Liver (tissue), 9 donors: Measurements from ENCODE around the gene CCDC83. TPM values are rescaled to one million over a fixed set of nuclear protein-coding genes. Genes with fewer than 3 reads are reported as not detected.

Experiments used
- DNase-seq: peaks from one replicate; pipeline ENCODE4 v3.0.0-alpha.2; 2017; ENCODE audit warnings: low spot score
- H3K27ac ChIP-seq, 2 donors: one replicate each; pipeline ENCODE4 v1.7.0; 2013; ENCODE audit warnings: inconsistent platforms in 2 of 2, low read length in 2 of 2, control low read depth in 1 of 2, low read depth in 1 of 2, mild to moderate bottlenecking in 1 of 2
- H3K27me3 ChIP-seq, 4 donors: one replicate each; pipeline versions ENCODE4 v1.6.1 to v1.7.0; 2013; ENCODE audit warnings: low read length in 3 of 4, inconsistent platforms in 1 of 4, mild to moderate bottlenecking in 1 of 4, moderate library complexity in 1 of 4; ENCODE audit not compliant: control insufficient read depth in 4 of 4, insufficient read depth in 4 of 4
- H3K36me3 ChIP-seq, 4 donors: one replicate each; pipeline versions ENCODE4 v1.6.1 to v1.7.0; 2013; ENCODE audit warnings: low read length in 3 of 4, mild to moderate bottlenecking in 3 of 4, low read depth in 1 of 4, moderate library complexity in 1 of 4; ENCODE audit not compliant: control insufficient read depth in 4 of 4, insufficient read depth in 3 of 4
- H3K4me1 ChIP-seq, 4 donors: one replicate each; pipeline versions ENCODE4 v1.6.1 to v1.7.0; 2013; ENCODE audit warnings: low read length in 3 of 4, mild to moderate bottlenecking in 3 of 4, moderate library complexity in 1 of 4; ENCODE audit not compliant: control insufficient read depth in 4 of 4, insufficient read depth in 4 of 4
- H3K4me3 ChIP-seq, 3 donors: one replicate each; pipeline versions ENCODE4 v1.6.1 to v1.7.0; 2013; ENCODE audit warnings: low read length in 3 of 3, control low read depth in 1 of 3, low read depth in 1 of 3, mild to moderate bottlenecking in 1 of 3
- H3K9ac ChIP-seq, 2 donors: one replicate each; pipeline ENCODE4 v1.7.0; 2013; ENCODE audit warnings: low read length in 2 of 2, mild to moderate bottlenecking in 2 of 2, moderate library complexity in 2 of 2, control low read depth in 1 of 2, low read depth in 1 of 2
- H3K9me3 ChIP-seq, 4 donors: one replicate each; pipeline versions ENCODE4 v1.6.1 to v1.7.0; 2013; ENCODE audit warnings: low read length in 3 of 4; ENCODE audit not compliant: control insufficient read depth in 4 of 4
- EGR1 ChIP-seq, 2 donors: IDR thresholded peaks; 2 replicates each; pipeline ENCODE4 v1.6.1; 2016 to 2018; ENCODE audit warnings: antibody characterized with exemption in 2 of 2, low read depth in 2 of 2
- FOXA1 ChIP-seq: IDR thresholded peaks from 2 replicates; pipeline ENCODE4 v1.6.1; 2016; ENCODE audit warnings: antibody characterized with exemption
- FOXA2 ChIP-seq: IDR thresholded peaks from 2 replicates; pipeline ENCODE4 v1.6.1; 2016; ENCODE audit warnings: antibody characterized with exemption
- GABPA ChIP-seq, 2 donors: IDR thresholded peaks in 1 of 2; conservative IDR thresholded peaks in 1 of 2; 2 replicates each; pipeline ENCODE4 v1.6.1; 2016; ENCODE audit warnings: antibody characterized with exemption in 2 of 2, mild to moderate bottlenecking in 1 of 2, moderate library complexity in 1 of 2
- HNF4G ChIP-seq: IDR thresholded peaks from 2 replicates; pipeline ENCODE4 v1.6.1; 2016; ENCODE audit warnings: antibody characterized with exemption
- JUND ChIP-seq, 2 donors: IDR thresholded peaks; 2 replicates each; pipeline ENCODE4 v1.6.1; 2016; ENCODE audit warnings: antibody characterized with exemption in 2 of 2
- NR2F2 ChIP-seq: IDR thresholded peaks from 2 replicates; pipeline ENCODE4 v1.6.1; 2016; ENCODE audit warnings: antibody characterized with exemption
- RAD21 ChIP-seq, 2 donors: IDR thresholded peaks; 2 replicates each; pipeline ENCODE4 v1.6.1; 2016; ENCODE audit warnings: antibody characterized with exemption in 2 of 2, mild to moderate bottlenecking in 2 of 2
- RXRA ChIP-seq, 2 donors: IDR thresholded peaks; 2 replicates each; pipeline ENCODE4 v1.6.1; 2017 to 2018; ENCODE audit warnings: antibody characterized with exemption in 2 of 2, mild to moderate bottlenecking in 1 of 2
- SP1 ChIP-seq: IDR thresholded peaks from 2 replicates; pipeline ENCODE4 v1.6.1; 2018; ENCODE audit warnings: antibody characterized with exemption, mild to moderate bottlenecking
- TAF1 ChIP-seq: conservative IDR thresholded peaks from 2 replicates; pipeline ENCODE4 v1.6.1; 2016; ENCODE audit warnings: antibody characterized with exemption, mild to moderate bottlenecking
- YY1 ChIP-seq: IDR thresholded peaks from 2 replicates; pipeline ENCODE4 v1.6.1; 2016; ENCODE audit warnings: antibody characterized with exemption, mild to moderate bottlenecking
- WGBS: extraction: QIAGEN DNeasy Blood & Tissue Kit; methylation state at CpG from one replicate; pipeline ENCODE4 v1.1.7; 2013; 5-methylcytosine and 5-hydroxymethylcytosine counted together
- polyA plus RNA-seq, 2 donors: library from polyadenylated mRNA; stranded (reverse) in 1 of 2; unstranded in 1 of 2; fragments of 200-250 nt in 1 of 2; fragments of >200 nt in 1 of 2; fragmentation: Nextera tagmentation in 1 of 2; extraction: Ambion mirVana in 1 of 2; gene quantifications; one replicate each; pipeline versions ENCODE4 v1.2.1 to v1.2.3, GENCODE V29; 2013 to 2015
- total RNA-seq, 2 donors: library from RNA; depleted of rRNA; stranded (reverse); fragments of >200 nt; gene quantifications; one replicate each; pipeline ENCODE4 v1.2.3, GENCODE V29; 2014
- TF ChIP-seq, protein P1 (sequence below): fragments of 150-350 bp; IDR thresholded peaks from 2 replicates; pipeline ENCODE4 v1.5.1; 2017; ENCODE audit warnings: improper control_type of control experiment, low read depth, low read length; ENCODE audit not compliant: missing input control
- TF ChIP-seq, protein P2 (sequence below): IDR thresholded peaks from 2 replicates; pipeline ENCODE4 v1.6.1; 2016; ENCODE audit warnings: antibody characterized with exemption
- TF ChIP-seq, protein P3 (sequence below): IDR thresholded peaks from 2 replicates; pipeline ENCODE4 v1.6.1; 2016; ENCODE audit warnings: antibody characterized with exemption
- TF ChIP-seq, protein P4 (sequence below): IDR thresholded peaks from 2 replicates; pipeline ENCODE4 v1.6.1; 2016; ENCODE audit warnings: antibody characterized with exemption, mild to moderate bottlenecking
- TF ChIP-seq, protein P5 (sequence below): IDR thresholded peaks from 2 replicates; pipeline ENCODE4 v1.6.1; 2016; ENCODE audit warnings: antibody characterized with exemption
- donor health status: healthy.
- donor health status: healthy.
- donor health status: healthy.
- donor health status: healthy.
- donor health status: healthy.

The CCDC83 gene
- total and polyA plus RNA-seq, 4 donors: not detected

DNA sequence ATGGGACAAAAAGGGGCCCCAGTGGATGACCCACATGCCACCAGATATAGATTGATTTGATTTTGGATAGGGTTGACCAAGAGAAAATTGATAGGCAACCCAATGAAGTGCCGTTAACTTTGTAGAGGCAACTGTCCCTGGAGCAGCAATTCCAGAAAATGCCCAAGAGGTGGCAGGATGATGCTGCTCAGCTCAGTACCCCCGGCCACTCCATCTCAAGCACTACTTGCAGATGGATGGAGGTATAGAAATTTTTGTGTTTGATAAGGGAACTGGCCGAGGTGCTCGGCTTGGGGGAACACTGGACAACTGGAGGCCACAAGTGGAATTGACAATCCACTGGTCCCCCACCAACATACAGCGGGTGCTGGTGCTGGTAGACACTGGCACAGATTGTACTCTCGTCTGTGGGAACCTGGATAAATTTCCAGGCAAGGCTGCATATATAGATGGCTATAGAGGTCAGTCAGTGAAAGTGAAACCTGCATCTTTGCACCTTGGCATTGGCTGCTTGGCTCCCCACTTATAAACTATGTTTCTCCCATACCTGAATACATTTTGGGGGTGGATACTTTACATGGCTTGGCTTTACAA, 86.3 kb downstream of the CCDC83 start:
- TF ChIP-seq RXRA (IDR thresholded peaks at IDR 0.05) (no peak), HNF4G (no peak), YY1 (no peak), FOXA1 (no peak), GABPA (IDR thresholded peaks at IDR 0.05 in 1 of 2, conservative IDR thresholded peaks at IDR 0.05 in 1 of 2) (no peak), FOXA2 (no peak), NR2F2 (no peak), RAD21 (IDR thresholded peaks at IDR 0.05) (peak; percentile 84 to 86), SP1 (no peak), JUND (IDR thresholded peaks at IDR 0.05) (no peak)
- TF ChIP-seq, protein P1, sequence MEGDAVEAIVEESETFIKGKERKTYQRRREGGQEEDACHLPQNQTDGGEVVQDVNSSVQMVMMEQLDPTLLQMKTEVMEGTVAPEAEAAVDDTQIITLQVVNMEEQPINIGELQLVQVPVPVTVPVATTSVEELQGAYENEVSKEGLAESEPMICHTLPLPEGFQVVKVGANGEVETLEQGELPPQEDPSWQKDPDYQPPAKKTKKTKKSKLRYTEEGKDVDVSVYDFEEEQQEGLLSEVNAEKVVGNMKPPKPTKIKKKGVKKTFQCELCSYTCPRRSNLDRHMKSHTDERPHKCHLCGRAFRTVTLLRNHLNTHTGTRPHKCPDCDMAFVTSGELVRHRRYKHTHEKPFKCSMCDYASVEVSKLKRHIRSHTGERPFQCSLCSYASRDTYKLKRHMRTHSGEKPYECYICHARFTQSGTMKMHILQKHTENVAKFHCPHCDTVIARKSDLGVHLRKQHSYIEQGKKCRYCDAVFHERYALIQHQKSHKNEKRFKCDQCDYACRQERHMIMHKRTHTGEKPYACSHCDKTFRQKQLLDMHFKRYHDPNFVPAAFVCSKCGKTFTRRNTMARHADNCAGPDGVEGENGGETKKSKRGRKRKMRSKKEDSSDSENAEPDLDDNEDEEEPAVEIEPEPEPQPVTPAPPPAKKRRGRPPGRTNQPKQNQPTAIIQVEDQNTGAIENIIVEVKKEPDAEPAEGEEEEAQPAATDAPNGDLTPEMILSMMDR: peak; percentile 73
- TF ChIP-seq, protein P2, sequence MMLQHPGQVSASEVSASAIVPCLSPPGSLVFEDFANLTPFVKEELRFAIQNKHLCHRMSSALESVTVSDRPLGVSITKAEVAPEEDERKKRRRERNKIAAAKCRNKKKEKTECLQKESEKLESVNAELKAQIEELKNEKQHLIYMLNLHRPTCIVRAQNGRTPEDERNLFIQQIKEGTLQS: no peak
- TF ChIP-seq, protein P3, sequence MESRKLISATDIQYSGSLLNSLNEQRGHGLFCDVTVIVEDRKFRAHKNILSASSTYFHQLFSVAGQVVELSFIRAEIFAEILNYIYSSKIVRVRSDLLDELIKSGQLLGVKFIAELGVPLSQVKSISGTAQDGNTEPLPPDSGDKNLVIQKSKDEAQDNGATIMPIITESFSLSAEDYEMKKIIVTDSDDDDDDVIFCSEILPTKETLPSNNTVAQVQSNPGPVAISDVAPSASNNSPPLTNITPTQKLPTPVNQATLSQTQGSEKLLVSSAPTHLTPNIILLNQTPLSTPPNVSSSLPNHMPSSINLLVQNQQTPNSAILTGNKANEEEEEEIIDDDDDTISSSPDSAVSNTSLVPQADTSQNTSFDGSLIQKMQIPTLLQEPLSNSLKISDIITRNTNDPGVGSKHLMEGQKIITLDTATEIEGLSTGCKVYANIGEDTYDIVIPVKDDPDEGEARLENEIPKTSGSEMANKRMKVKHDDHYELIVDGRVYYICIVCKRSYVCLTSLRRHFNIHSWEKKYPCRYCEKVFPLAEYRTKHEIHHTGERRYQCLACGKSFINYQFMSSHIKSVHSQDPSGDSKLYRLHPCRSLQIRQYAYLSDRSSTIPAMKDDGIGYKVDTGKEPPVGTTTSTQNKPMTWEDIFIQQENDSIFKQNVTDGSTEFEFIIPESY: no peak
- Histone ChIP-seq H3K9ac (no peak overlapping the region), H3K27me3 (no peaks in the 10 kb centered on the region), H3K4me3 (no peak overlapping the region), H3K4me1 (peaks cover 0 to 20% (median 8%) of the 10 kb centered on the region in 4 donors), H3K27ac (no peak overlapping the region), H3K36me3 (no peaks in the 10 kb centered on the region), H3K9me3 (no peaks in the 10 kb centered on the region)
- no peak for DNase-seq
- 66% methylated on average over 6 of the region's 6 CpGs for WGBS

DNA sequence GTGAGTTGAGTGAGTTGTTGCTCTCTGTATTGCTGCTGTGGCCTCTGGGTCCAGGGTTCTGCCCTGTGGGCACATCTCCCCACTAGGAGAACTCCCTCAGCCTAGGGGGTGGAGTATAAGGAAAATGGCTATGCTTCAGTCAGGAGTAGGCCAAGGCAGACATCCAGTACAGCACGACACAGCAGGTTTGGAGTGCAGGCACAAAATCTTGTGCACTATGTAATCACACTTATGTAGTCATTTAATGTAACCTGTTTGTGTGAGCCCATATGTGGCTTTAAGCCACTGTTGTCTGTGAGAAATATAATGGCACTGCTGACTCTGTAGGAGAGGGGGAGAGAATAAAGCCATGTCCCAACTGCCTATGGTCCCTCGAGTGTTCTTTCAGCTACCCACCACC, 90.1 kb downstream of the CCDC83 start:
- H3K36me3 ChIP-seq: no peaks in the 10 kb centered on the region
- WGBS: 95% methylated on average over 2 of the region's 2 CpGs
- H3K27ac ChIP-seq: no peak overlapping the region
- TF ChIP-seq NR2F2: no peak
- H3K27me3 ChIP-seq: no peaks in the 10 kb centered on the region
- no peak for DNase-seq
- H3K9ac ChIP-seq: no peak overlapping the region
- no peak overlapping the region for H3K4me3 ChIP-seq
- no peaks in the 10 kb centered on the region for H3K9me3 ChIP-seq
- peaks cover 0 to 6% (median 0%) of the 10 kb centered on the region in 4 donors for H3K4me1 ChIP-seq

DNA sequence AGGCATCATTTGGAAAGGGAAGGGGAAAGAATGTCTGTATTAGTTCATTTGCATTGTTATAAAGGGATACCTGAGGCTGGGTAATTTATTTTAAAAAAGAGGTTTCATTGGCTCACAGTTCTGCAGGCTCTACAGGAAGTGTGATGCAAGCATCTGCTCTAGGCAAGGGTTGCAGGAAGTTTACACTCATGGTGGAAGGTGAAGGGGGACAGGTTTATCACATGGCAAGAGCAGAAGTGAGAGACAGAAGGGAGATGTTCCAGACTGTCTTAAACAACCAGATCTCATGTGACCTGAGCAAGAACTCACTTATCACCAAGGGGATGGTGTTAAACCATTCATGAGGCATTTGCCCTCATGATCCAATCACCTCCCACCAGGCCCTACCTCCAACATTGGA, 90.6 kb downstream of the CCDC83 start:
- no peak for DNase-seq
- Histone ChIP-seq H3K4me3 (no peak overlapping the region), H3K4me1 (peaks cover 0 to 5% (median 0%) of the 10 kb centered on the region in 4 donors), H3K9me3 (no peaks in the 10 kb centered on the region), H3K36me3 (no peaks in the 10 kb centered on the region), H3K9ac (no peak overlapping the region), H3K27ac (no peak overlapping the region), H3K27me3 (no peaks in the 10 kb centered on the region)
- TF ChIP-seq, protein P4, sequence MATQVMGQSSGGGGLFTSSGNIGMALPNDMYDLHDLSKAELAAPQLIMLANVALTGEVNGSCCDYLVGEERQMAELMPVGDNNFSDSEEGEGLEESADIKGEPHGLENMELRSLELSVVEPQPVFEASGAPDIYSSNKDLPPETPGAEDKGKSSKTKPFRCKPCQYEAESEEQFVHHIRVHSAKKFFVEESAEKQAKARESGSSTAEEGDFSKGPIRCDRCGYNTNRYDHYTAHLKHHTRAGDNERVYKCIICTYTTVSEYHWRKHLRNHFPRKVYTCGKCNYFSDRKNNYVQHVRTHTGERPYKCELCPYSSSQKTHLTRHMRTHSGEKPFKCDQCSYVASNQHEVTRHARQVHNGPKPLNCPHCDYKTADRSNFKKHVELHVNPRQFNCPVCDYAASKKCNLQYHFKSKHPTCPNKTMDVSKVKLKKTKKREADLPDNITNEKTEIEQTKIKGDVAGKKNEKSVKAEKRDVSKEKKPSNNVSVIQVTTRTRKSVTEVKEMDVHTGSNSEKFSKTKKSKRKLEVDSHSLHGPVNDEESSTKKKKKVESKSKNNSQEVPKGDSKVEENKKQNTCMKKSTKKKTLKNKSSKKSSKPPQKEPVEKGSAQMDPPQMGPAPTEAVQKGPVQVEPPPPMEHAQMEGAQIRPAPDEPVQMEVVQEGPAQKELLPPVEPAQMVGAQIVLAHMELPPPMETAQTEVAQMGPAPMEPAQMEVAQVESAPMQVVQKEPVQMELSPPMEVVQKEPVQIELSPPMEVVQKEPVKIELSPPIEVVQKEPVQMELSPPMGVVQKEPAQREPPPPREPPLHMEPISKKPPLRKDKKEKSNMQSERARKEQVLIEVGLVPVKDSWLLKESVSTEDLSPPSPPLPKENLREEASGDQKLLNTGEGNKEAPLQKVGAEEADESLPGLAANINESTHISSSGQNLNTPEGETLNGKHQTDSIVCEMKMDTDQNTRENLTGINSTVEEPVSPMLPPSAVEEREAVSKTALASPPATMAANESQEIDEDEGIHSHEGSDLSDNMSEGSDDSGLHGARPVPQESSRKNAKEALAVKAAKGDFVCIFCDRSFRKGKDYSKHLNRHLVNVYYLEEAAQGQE: no peak
- TF ChIP-seq YY1 (no peak), GABPA (IDR thresholded peaks at IDR 0.05 in 1 of 2, conservative IDR thresholded peaks at IDR 0.05 in 1 of 2) (no peak), TAF1 (no peak), EGR1 (IDR thresholded peaks at IDR 0.05; ENCODE audit: low read depth in 2 of 2) (no peak), RXRA (IDR thresholded peaks at IDR 0.05) (no peak)
- TF ChIP-seq, protein P5, sequence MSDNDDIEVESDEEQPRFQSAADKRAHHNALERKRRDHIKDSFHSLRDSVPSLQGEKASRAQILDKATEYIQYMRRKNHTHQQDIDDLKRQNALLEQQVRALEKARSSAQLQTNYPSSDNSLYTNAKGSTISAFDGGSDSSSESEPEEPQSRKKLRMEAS: no peak
